ES-I3 (cell line): ENCODE results near the gene SERPINB11.
A peak's percentile ranks its signal among the peaks of the same experiment; 100 is the strongest.
"Not testable (repeated sequence)": the region's sequence is repeated elsewhere in the genome, so short reads cannot be mapped to it uniquely, and the experiment has no call there.

Experiments used
- H3K36me3 ChIP-seq: 2 replicates; pipeline ENCODE4 v1.6.1; 2013; ENCODE audit warnings: mild to moderate bottlenecking, low read length, control low read depth, moderate library complexity; ENCODE audit not compliant: insufficient read depth
- H3K4me1 ChIP-seq: 2 replicates; pipeline ENCODE4 v1.6.1; 2013; ENCODE audit warnings: mild to moderate bottlenecking, control low read depth, low read length; ENCODE audit not compliant: insufficient read depth
- H3K9ac ChIP-seq: 2 replicates; pipeline ENCODE4 v1.6.1; 2013; ENCODE audit warnings: low read depth, mild to moderate bottlenecking, low read length, moderate library complexity
- H3K9me3 ChIP-seq: 2 replicates; pipeline ENCODE4 v1.6.1; 2013; ENCODE audit warnings: mild to moderate bottlenecking, low read length, moderate library complexity; ENCODE audit not compliant: control insufficient read depth, insufficient read depth

The SERPINB11 gene

GRCh38 chr18:63702660-63703059, at the start of gene SERPINB11:
Gene SERPINB11, plus strand, starts transcription at chr18:63702960. Its CDS starts 7,234 bp downstream, at chr18:63710194.
- Histone ChIP-seq H3K9me3 (no peaks in the 10 kb centered on the region), H3K36me3 (no peaks in the 10 kb centered on the region), H3K4me1 (no peaks in the 10 kb centered on the region), H3K9ac (no peak within 1 kb of the TSS)

GRCh38 chr18:63658920-63659319, 43.8 kb upstream of the SERPINB11 start:
- not testable (repeated sequence) for H3K4me1 ChIP-seq, H3K36me3 ChIP-seq, H3K9me3 ChIP-seq, H3K9ac ChIP-seq

- H3K9me3 ChIP-seq, H3K9ac ChIP-seq, H3K4me1 ChIP-seq, H3K36me3 ChIP-seq: not testable (repeated sequence)
Measured at GRCh38 chr18:63661750-63662149, 41.0 kb upstream of the SERPINB11 start, which contains the start of gene SERPINB3. Gene SERPINB3, minus strand, starts transcription at chr18:63661893. Its CDS starts 677 bp downstream, at chr18:63661216.

- no peaks in the 10 kb centered on the region; the same call in 1 of the 2 replicates for H3K36me3 ChIP-seq
- H3K9me3 ChIP-seq, result no peaks in the 10 kb centered on the region
- no peaks in the 10 kb centered on the region; the same call in 1 of the 2 replicates for H3K4me1 ChIP-seq
- no peak overlapping the region for H3K9ac ChIP-seq
Measured at GRCh38 chr18:63664571-63664970, 38.2 kb upstream of the SERPINB11 start.

- no peak overlapping the region for H3K9ac ChIP-seq
Measured at GRCh38 chr18:63676526-63677323, 26.0 kb upstream of the SERPINB11 start.

GRCh38 chr18:63677500-63678225, 25.1 kb upstream of the SERPINB11 start:
- Histone ChIP-seq H3K4me1 (peaks cover 4% of the 10 kb centered on the region; the same call in 1 of the 2 replicates), H3K36me3 (no peaks in the 10 kb centered on the region), H3K9me3 (no peaks in the 10 kb centered on the region; the same call in 1 of the 2 replicates), H3K9ac (no peak overlapping the region)

More at GRCh38 chr18:63676526-63677323, 26.0 kb upstream of the SERPINB11 start:
- Histone ChIP-seq H3K4me1 (peaks cover 4% of the 10 kb centered on the region; the same call in 1 of the 2 replicates), H3K9me3 (no peaks in the 10 kb centered on the region), H3K36me3 (no peaks in the 10 kb centered on the region)

- Histone ChIP-seq H3K36me3 (no peaks in the 10 kb centered on the region), H3K4me1 (peaks cover 20% of the 10 kb centered on the region), H3K9me3 (no peaks in the 10 kb centered on the region; the same call in 1 of the 2 replicates), H3K9ac (no peak overlapping the region)
Measured at GRCh38 chr18:63679820-63680606, 22.7 kb upstream of the SERPINB11 start.

GRCh38 chr18:63681449-63682340, 21.1 kb upstream of the SERPINB11 start:
- no peaks in the 10 kb centered on the region for H3K36me3 ChIP-seq
- peaks cover 19% of the 10 kb centered on the region for H3K4me1 ChIP-seq
- H3K9me3 ChIP-seq, result no peaks in the 10 kb centered on the region; the same call in 1 of the 2 replicates
- H3K9ac ChIP-seq, result no peak overlapping the region

- Histone ChIP-seq H3K36me3 (no peaks in the 10 kb centered on the region), H3K9ac (peak overlapping the region; percentile 9; the same call in 1 of the 2 replicates), H3K9me3 (peaks cover 6% of the 10 kb centered on the region; the same call in 1 of the 2 replicates), H3K4me1 (peaks cover 16% of the 10 kb centered on the region)
Measured at GRCh38 chr18:63683152-63683551, 19.6 kb upstream of the SERPINB11 start.

- Histone ChIP-seq H3K4me1 (peaks cover 16% of the 10 kb centered on the region), H3K9me3 (peaks cover 6% of the 10 kb centered on the region; the same call in 1 of the 2 replicates), H3K36me3 (no peaks in the 10 kb centered on the region), H3K9ac (peak overlapping the region; percentile 9; the same call in 1 of the 2 replicates)
Measured at GRCh38 chr18:63683890-63684289, 18.9 kb upstream of the SERPINB11 start.

- peaks cover 16% of the 10 kb centered on the region for H3K4me1 ChIP-seq
- no peaks in the 10 kb centered on the region for H3K36me3 ChIP-seq
- H3K9me3 ChIP-seq, result peaks cover 6% of the 10 kb centered on the region; the same call in 1 of the 2 replicates
- no peak overlapping the region for H3K9ac ChIP-seq
Measured at GRCh38 chr18:63684718-63685117, 18.0 kb upstream of the SERPINB11 start.

- H3K4me1 ChIP-seq, result peaks cover 16% of the 10 kb centered on the region
- peaks cover 6% of the 10 kb centered on the region; the same call in 1 of the 2 replicates for H3K9me3 ChIP-seq
- H3K36me3 ChIP-seq, result no peaks in the 10 kb centered on the region
- no peak overlapping the region for H3K9ac ChIP-seq
Measured at GRCh38 chr18:63686871-63687270, 15.9 kb upstream of the SERPINB11 start.

- H3K4me1 ChIP-seq, result peaks cover 9% of the 10 kb centered on the region
- peaks cover 6% of the 10 kb centered on the region; the same call in 1 of the 2 replicates for H3K9me3 ChIP-seq
- H3K36me3 ChIP-seq, result no peaks in the 10 kb centered on the region
- no peak overlapping the region for H3K9ac ChIP-seq
Measured at GRCh38 chr18:63689064-63689463, 13.7 kb upstream of the SERPINB11 start.
